Keratinocyte (primary cell): ENCODE measurements around the gene MRPS18A.

ENCODE experiments used
- CTCF ChIP-seq, 3 experiments: IDR thresholded peaks in 1 of 3; conservative IDR thresholded peaks in 1 of 3; optimal IDR thresholded peaks in 1 of 3; 2 replicates in 2 of 3; 3 replicates in 1 of 3; pipeline versions ENCODE3 to v1.5.1; 2011; ENCODE audit warnings: low read length in 3 of 3, mild to moderate bottlenecking in 3 of 3, moderate library complexity in 2 of 3, control low read depth in 1 of 3, inconsistent platforms in 1 of 3; ENCODE audit not compliant: insufficient read depth in 2 of 3; ENCODE audit errors: extremely low read depth in 1 of 3
- EZH2 ChIP-seq: IDR thresholded peaks from one replicate; pipeline ENCODE4 v1.6.1; 2012; ENCODE audit warnings: inconsistent platforms, mild to moderate bottlenecking, low read length, moderate library complexity

DNA sequence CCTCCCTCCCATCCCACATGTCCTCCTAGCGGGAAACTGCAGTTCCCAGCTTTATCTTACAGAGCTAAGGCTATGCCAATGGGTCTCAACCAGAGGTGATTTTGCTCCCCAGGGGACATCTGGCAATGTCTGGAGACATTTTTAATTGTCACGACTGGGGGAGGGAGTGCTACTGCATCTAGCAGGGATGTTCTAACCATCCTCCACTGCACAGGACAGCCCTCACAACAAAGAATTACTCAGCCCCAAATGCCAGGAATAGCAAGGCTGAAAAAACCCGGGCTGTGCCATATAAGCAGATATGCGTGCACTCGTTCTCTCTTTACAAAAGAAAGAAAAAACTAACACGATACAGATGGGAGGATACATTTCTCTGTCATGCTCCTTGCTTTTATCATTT, 8.5 kb downstream of the MRPS18A start:
- no peak for TF ChIP-seq CTCF (optimal IDR thresholded peaks at IDR 0.05 in 1 of 3, IDR thresholded peaks at IDR 0.05 in 1 of 3, conservative IDR thresholded peaks at IDR 0.05 in 1 of 3; ENCODE audit: extremely low read depth in 1 of 3, insufficient read depth in 2 of 3, low read length in 3 of 3)
- TF ChIP-seq EZH2 = no peak
